HAP-1 (cell line): ENCODE measurements around the gene TIRAP.
"Not testable (repeated sequence)": the region's sequence is repeated elsewhere in the genome, so short reads cannot be mapped to it uniquely, and the experiment has no call there.

ENCODE experiments used
- DNase-seq, 2 experiments: peaks; one replicate each; pipeline ENCODE4 v3.0.0-alpha.2; 2016 to 2020; ENCODE audit warnings: low spot score in 2 of 2
- H3K27me3 ChIP-seq: fragments of 250-450 bp; sonication (Bioruptor Pico); 2 replicates; pipeline ENCODE4 v1.5.1; 2020; ENCODE audit warnings: low read depth, mild to moderate bottlenecking, moderate library complexity
- H3K36me3 ChIP-seq: fragments of 250-450 bp; sonication (Bioruptor Pico); replicated peaks from 2 replicates; pipeline ENCODE4 v1.5.1; 2020; ENCODE audit warnings: mild to moderate bottlenecking
- H3K4me1 ChIP-seq: fragments of 250-450 bp; sonication (Bioruptor Pico); 2 replicates; pipeline ENCODE4 v1.5.1; 2020; ENCODE audit warnings: mild to moderate bottlenecking
- H3K4me3 ChIP-seq: fragments of 250-450 bp; sonication (Bioruptor Pico); 2 replicates; pipeline ENCODE4 v1.5.1; 2020; ENCODE audit warnings: mild to moderate bottlenecking, moderate library complexity
- H3K9me3 ChIP-seq: fragments of 250-450 bp; sonication (Bioruptor Pico); 2 replicates; pipeline ENCODE4 v1.5.1; 2020; ENCODE audit warnings: mild to moderate bottlenecking, moderate library complexity
- in situ Hi-C: fragments of 300-500 bp; cut with MboI; formaldehyde crosslinking; loops from 3 replicates; pipeline ENCODE4 v1.14.3; 2020; ENCODE audit warnings: low sequenced_read_pairs, inconsistent platforms, mixed read lengths

The TIRAP gene, protein sequence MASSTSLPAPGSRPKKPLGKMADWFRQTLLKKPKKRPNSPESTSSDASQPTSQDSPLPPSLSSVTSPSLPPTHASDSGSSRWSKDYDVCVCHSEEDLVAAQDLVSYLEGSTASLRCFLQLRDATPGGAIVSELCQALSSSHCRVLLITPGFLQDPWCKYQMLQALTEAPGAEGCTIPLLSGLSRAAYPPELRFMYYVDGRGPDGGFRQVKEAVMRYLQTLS

GRCh38 chr11:126282736-126283591, at the start of gene TIRAP:
TIRAP (plus strand) TSS chr11:126283093; CDS start chr11:126290895, 7,802 bp downstream.
- in situ Hi-C loops = no loop called here
- DNase-seq = peak; percentile 67 to 72

DNA sequence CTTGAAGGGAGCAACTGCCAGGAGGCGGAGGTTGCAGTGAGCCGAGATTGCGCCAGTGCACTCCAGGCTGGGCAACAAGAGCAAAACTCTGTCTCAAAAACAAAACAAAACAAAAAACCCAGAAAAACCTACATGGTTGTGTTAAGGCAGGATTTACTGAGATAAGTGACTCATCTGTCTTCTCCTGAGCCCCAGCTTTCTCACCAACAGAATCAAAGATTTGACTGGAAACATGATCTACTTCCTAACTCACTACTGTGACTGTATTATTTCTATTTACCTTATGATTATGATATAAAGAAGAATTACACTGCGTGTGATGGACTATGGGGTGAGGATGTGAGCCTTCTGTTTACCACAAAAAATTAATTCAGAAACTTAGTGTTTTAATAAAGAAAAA, 49.5 kb upstream of the TIRAP start:
- no peaks in the 10 kb centered on the region; the same call in 1 of the 2 replicates for H3K36me3 ChIP-seq
- in situ Hi-C loops = no loop called here
- no peaks in the 10 kb centered on the region for H3K4me1 ChIP-seq
- DNase-seq = no peak
- no peaks in the 10 kb centered on the region for H3K9me3 ChIP-seq
- no peaks in the 10 kb centered on the region for H3K27me3 ChIP-seq
- no peak overlapping the region for H3K4me3 ChIP-seq

More at GRCh38 chr11:126282736-126283591, at the start of gene TIRAP:
- peak within 1 kb of the TSS; percentile 54 for H3K4me3 ChIP-seq
- H3K9me3 ChIP-seq = no peaks in the 10 kb centered on the region
- H3K27me3 ChIP-seq = no peaks in the 10 kb centered on the region
- H3K36me3 ChIP-seq = no peaks in the 10 kb centered on the region
- peaks cover 28% of the 10 kb centered on the region for H3K4me1 ChIP-seq

- in situ Hi-C loops = no loop called here
Measured at GRCh38 chr11:126246636-126247035, 36.3 kb upstream of the TIRAP start.

GRCh38 chr11:126253265-126253664, 29.6 kb upstream of the TIRAP start:
- H3K9me3 ChIP-seq = no peaks in the 10 kb centered on the region
- H3K4me1 ChIP-seq = no peaks in the 10 kb centered on the region
- in situ Hi-C loops = no loop called here
- no peaks in the 10 kb centered on the region for H3K27me3 ChIP-seq
- peaks cover 15% of the 10 kb centered on the region for H3K36me3 ChIP-seq
- H3K4me3 ChIP-seq = no peak overlapping the region
- no peak for DNase-seq

More at GRCh38 chr11:126246636-126247035, 36.3 kb upstream of the TIRAP start:
- no peak for DNase-seq
- no peaks in the 10 kb centered on the region for H3K27me3 ChIP-seq
- no peaks in the 10 kb centered on the region for H3K9me3 ChIP-seq
- H3K36me3 ChIP-seq = peaks cover 22% of the 10 kb centered on the region
- no peaks in the 10 kb centered on the region for H3K4me1 ChIP-seq
- H3K4me3 ChIP-seq = no peak overlapping the region

GRCh38 chr11:126254819-126255218, 28.1 kb upstream of the TIRAP start:
- in situ Hi-C loops = no loop called here
- Histone ChIP-seq H3K4me1 (no peaks in the 10 kb centered on the region), H3K36me3 (peaks cover 20% of the 10 kb centered on the region), H3K4me3 (no peak overlapping the region), H3K9me3 (no peaks in the 10 kb centered on the region), H3K27me3 (no peaks in the 10 kb centered on the region)
- DNase-seq = no peak

DNA sequence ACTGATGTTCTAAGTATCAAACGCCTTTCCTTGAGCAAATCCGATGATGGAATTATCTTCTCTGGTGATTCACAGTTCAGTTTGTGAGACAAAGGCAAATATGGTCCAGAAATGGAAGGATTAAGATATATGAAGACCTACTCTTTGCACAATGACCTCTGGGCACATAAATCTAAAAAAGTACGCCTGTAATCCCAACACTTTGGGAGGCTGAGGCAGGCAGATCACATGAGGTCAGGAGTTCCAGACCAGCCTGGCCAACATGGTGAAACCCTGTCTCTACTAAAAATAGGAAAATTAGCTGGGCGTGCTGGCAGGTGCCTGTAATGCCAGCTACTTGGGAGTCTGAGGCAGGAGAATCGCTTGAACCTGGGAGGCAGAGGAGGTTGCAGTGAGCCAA, 27.4 kb upstream of the TIRAP start:
- H3K36me3 ChIP-seq = peaks cover 20% of the 10 kb centered on the region
- H3K4me3 ChIP-seq, in situ Hi-C loops, H3K27me3 ChIP-seq, H3K9me3 ChIP-seq, DNase-seq, H3K4me1 ChIP-seq: not testable (repeated sequence)

DNA sequence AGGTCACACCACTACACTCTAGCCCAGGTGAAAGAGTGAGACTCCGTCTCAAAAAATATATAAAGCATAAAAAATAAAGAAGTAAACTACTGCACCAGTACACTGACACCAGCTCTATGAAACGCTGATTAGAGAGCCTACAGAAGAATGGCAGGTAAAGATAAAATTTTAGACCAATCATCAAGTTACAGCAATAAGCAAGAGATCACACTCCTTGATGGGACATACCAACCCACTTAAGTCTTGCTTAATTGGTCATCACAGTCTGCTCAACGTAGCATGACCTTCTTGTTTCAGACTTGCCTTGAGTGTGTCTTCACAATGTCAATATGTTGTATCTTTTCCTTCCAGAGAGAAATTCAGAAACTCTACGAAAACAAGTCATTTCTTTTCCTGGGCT, 26.7 kb upstream of the TIRAP start:
- in situ Hi-C loops = no loop called here
- Histone ChIP-seq H3K9me3 (no peaks in the 10 kb centered on the region), H3K36me3 (peaks cover 20% of the 10 kb centered on the region), H3K27me3 (no peaks in the 10 kb centered on the region), H3K4me1 (no peaks in the 10 kb centered on the region), H3K4me3 (no peak overlapping the region)
- no peak for DNase-seq

GRCh38 chr11:126257144-126257543, 25.7 kb upstream of the TIRAP start:
- Histone ChIP-seq H3K27me3 (no peaks in the 10 kb centered on the region), H3K4me1 (no peaks in the 10 kb centered on the region), H3K4me3 (no peak overlapping the region), H3K36me3 (peaks cover 28% of the 10 kb centered on the region), H3K9me3 (no peaks in the 10 kb centered on the region)
- in situ Hi-C loops = no loop called here
- no peak for DNase-seq

DNA sequence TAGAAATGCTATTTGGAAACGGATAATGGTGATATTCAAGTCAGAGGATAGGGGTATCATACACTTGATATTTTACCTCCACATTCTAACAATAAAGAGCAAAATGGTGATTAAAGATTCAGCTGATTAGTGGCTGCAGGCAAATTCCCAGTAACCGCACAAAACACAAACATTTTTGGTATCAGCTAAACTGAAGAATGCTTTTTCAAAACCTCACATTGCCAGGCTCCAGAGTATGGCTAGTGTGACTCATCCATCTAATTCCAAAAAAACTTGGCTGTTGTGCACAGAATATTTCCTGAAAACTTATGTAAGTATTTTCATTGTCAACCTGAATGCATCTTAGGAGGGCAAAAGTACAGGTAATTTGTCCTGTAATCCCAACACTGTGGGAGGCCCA, 25.1 kb upstream of the TIRAP start:
- H3K27me3 ChIP-seq = no peaks in the 10 kb centered on the region
- H3K9me3 ChIP-seq = no peaks in the 10 kb centered on the region
- H3K36me3 ChIP-seq = peaks cover 34% of the 10 kb centered on the region
- H3K4me1 ChIP-seq = no peaks in the 10 kb centered on the region
- in situ Hi-C loops = no loop called here
- no peak overlapping the region for H3K4me3 ChIP-seq
- no peak for DNase-seq

GRCh38 chr11:126262216-126262615, 20.7 kb upstream of the TIRAP start:
- no peaks in the 10 kb centered on the region for H3K27me3 ChIP-seq
- H3K9me3 ChIP-seq = no peaks in the 10 kb centered on the region
- in situ Hi-C loops = no loop called here
- no peak overlapping the region for H3K4me3 ChIP-seq
- DNase-seq = no peak
- H3K36me3 ChIP-seq = peaks cover 69% of the 10 kb centered on the region
- no peaks in the 10 kb centered on the region for H3K4me1 ChIP-seq

DNA sequence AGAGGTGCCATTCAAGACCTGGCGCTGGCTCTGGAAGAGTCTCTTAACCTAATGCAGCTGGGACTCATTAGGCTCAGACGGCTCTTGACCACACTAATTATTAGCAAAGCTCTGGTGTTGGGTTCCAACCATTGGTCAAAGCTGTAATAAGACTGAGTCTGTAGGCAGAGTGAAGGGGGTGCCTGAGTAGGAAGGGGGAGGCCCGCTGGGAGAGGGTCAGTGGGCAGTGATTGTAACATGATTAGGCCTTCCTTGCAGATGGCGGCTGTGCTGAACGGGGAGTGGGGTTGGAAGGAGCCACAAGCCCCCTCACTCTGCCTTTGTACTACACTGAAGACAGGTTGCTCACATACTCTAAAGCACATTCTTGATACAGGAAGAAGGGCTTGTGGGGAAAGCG, 19.4 kb upstream of the TIRAP start:
- Histone ChIP-seq H3K4me3 (no peak overlapping the region), H3K36me3 (peaks cover 72% of the 10 kb centered on the region), H3K9me3 (no peaks in the 10 kb centered on the region), H3K4me1 (peaks cover 5% of the 10 kb centered on the region; the same call in 1 of the 2 replicates), H3K27me3 (no peaks in the 10 kb centered on the region)
- in situ Hi-C loops = no loop called here
- DNase-seq = no peak

DNA sequence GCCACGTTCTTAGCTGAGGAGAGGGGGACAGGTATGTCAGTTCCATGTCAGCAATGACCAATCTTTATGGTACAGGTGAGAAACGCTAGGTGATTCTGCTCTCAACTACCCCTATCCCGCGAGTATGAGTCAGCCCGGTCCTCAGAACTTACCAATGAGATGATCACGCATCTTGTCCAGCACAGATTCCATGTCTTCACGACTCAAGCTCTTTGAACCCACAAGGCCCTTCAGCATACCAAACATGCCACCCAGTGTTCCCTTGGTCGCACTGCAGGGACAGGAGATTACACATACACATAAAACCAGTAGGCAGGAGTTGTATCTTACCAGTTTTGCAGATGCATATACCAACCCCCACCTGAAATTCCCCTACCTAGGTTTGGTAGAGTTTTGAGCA, 17.1 kb upstream of the TIRAP start:
- no peak overlapping the region for H3K4me3 ChIP-seq
- peaks cover 66% of the 10 kb centered on the region for H3K36me3 ChIP-seq
- peaks cover 14% of the 10 kb centered on the region for H3K4me1 ChIP-seq
- H3K9me3 ChIP-seq = no peaks in the 10 kb centered on the region
- in situ Hi-C loops = no loop called here
- H3K27me3 ChIP-seq = no peaks in the 10 kb centered on the region
- DNase-seq = no peak

DNA sequence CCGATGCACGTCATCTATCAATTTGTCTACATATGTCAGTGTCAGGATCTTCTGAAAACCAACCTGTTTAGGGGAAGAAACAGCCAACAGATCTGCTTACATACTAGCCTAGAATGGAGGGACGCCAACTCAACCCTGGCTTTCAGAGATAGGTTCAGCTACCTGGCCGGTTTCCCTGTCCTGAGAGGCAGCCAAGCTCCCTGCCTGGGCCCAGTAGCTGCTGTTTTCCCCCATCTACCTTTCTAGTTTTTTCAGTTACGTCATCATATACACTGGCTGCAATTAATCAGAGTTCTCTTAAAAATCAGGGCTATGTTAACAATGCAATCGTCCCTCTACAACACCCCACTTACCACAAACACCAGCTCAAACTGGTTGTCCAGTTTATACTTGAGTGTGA, 15.2 kb upstream of the TIRAP start:
- H3K36me3 ChIP-seq = peaks cover 53% of the 10 kb centered on the region

DNA sequence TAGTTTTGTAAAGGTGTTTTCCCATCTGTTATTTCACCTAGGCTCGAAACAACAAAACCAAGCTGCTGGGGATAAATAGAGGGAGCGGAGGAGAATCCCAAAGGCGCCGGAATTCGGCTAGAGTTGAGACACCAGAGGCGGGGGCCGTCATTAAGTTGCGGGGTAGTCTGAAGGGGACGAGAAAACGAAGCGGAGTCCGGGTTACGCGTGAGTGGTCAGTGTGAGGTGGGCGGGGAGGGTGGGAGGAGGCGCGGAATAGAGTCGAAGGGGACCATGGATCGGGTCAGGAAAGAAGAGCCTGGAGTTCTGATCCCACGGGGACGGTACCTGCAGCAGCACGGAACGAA, 14.6 kb upstream of the TIRAP start:
- in situ Hi-C loops = no loop called here
- DNase-seq = no peak
- no peaks in the 10 kb centered on the region for H3K9me3 ChIP-seq
- H3K4me3 ChIP-seq = peak overlapping the region; percentile 99
- H3K27me3 ChIP-seq = no peaks in the 10 kb centered on the region
- H3K4me1 ChIP-seq = peaks cover 14% of the 10 kb centered on the region
- H3K36me3 ChIP-seq = peaks cover 53% of the 10 kb centered on the region

More for the DNA sequence above, 15.2 kb upstream of the TIRAP start:
- Histone ChIP-seq H3K4me1 (peaks cover 14% of the 10 kb centered on the region), H3K27me3 (no peaks in the 10 kb centered on the region), H3K4me3 (peak overlapping the region; percentile 99), H3K9me3 (no peaks in the 10 kb centered on the region)
- in situ Hi-C loops = no loop called here
- DNase-seq = no peak
